ENCODE results near the gene CLEC16A. TPM values are rescaled to one million over a fixed set of nuclear protein-coding genes. Genes with fewer than 3 reads are reported as not detected.

Gene CLEC16A
- total and polyA plus RNA-seq, 9 of the 15 experiments (the other 6 are each of a cell fraction or from before 2014, with no cell fraction given): 1.00 to 22.3 (median 10.0) TPM

DNA sequence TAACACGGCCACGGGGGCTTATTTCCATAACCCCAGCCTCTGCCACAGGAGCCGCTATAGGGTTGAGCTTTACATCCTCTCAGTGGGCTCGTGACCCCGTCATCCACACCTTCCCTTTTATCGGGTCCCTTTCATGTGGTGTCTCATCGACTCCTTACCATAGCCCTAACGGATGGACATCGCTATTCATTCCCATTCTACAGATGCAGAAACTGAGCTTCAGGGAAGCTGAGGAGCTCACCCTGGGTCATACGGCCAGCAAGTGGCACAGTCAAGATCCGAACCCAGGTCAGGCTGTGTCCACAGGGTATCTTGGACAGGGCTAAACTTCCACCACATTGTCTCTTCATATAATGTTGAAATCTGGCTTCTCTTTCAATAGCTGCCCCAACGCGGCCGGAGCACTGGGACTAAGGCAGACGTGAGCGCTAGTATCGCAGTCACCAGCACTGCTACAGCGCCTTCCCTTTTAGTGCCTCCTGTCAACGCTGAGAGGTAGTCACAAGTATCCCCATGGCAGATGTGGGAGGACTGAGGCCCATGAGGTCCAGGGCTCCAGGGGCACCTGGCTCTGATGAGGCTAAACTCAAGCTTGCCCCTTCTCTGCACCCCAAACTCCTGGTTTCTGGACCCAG lies 260.8 kb downstream of the CLEC16A start (continued):
- TF ChIP-seq SPI1 (IDR thresholded peaks at IDR 0.05; ENCODE audit: borderline replicate concordance, low read depth, low read length) (no peak), FUS (optimal IDR thresholded peaks at IDR 0.05; ENCODE audit: low read depth, low read length) (no peak), LCOR (CRISPR knock-in tag; IDR thresholded peaks at IDR 0.05) (no peak), SAP30 (IDR thresholded peaks at IDR 0.05; ENCODE audit: borderline replicate concordance, insufficient read depth, low read depth, low read length, poor library complexity, severe bottlenecking) (no peak), GABPA (tag; conservative IDR thresholded peaks at IDR 0.05; ENCODE audit: low read depth) (no peak), ZNF584 (CRISPR knock-in tag; IDR thresholded peaks at IDR 0.05; ENCODE audit: low read depth) (no peak), PHF8 (IDR thresholded peaks at IDR 0.05; ENCODE audit: borderline replicate concordance, low read length) (no peak), ZFPM2 (CRISPR knock-in tag; IDR thresholded peaks at IDR 0.05) (no peak), CEBPG (CRISPR knock-in tag; IDR thresholded peaks at IDR 0.05) (no peak), CEBPG (tag; conservative IDR thresholded peaks at IDR 0.05 in 1 of 2, IDR thresholded peaks at IDR 0.05 in 1 of 2) (no peak), ADNP (tag; IDR thresholded peaks at IDR 0.05) (0 out of 2 replicates have a peak, but pooled peaks have one; percentile 32), ZBTB43 (CRISPR knock-in tag; IDR thresholded peaks at IDR 0.05) (no peak), NCOR1 (IDR thresholded peaks at IDR 0.05) (no peak), RCOR1 (IDR thresholded peaks at IDR 0.05; ENCODE audit: borderline replicate concordance in 1 of 2, low read depth in 2 of 2, low read length in 2 of 2) (0 out of 4 replicates have a peak, but pooled peaks of 1 of the 2 experiments have one; percentile 10), ZNF717 (CRISPR knock-in tag; IDR thresholded peaks at IDR 0.05) (no peak), ZNF41 (CRISPR knock-in tag; conservative IDR thresholded peaks at IDR 0.05) (no peak), ZNF431 (CRISPR knock-in tag; IDR thresholded peaks at IDR 0.05) (no peak), NFE2 (IDR thresholded peaks at IDR 0.05; ENCODE audit: low read depth) (no peak), FOS (IDR thresholded peaks at IDR 0.05; ENCODE audit: extremely low read depth, insufficient read length) (no peak), BCOR (IDR thresholded peaks at IDR 0.05) (peak; percentile 84), KDM1A (IDR thresholded peaks at IDR 0.05) (peak; percentile 64 to 82; a peak in 3 of 4 replicates), PHF20 (IDR thresholded peaks at IDR 0.05; ENCODE audit: partially characterized antibody) (peak; percentile 48)
- TF ChIP-seq, protein P1, sequence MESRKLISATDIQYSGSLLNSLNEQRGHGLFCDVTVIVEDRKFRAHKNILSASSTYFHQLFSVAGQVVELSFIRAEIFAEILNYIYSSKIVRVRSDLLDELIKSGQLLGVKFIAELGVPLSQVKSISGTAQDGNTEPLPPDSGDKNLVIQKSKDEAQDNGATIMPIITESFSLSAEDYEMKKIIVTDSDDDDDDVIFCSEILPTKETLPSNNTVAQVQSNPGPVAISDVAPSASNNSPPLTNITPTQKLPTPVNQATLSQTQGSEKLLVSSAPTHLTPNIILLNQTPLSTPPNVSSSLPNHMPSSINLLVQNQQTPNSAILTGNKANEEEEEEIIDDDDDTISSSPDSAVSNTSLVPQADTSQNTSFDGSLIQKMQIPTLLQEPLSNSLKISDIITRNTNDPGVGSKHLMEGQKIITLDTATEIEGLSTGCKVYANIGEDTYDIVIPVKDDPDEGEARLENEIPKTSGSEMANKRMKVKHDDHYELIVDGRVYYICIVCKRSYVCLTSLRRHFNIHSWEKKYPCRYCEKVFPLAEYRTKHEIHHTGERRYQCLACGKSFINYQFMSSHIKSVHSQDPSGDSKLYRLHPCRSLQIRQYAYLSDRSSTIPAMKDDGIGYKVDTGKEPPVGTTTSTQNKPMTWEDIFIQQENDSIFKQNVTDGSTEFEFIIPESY (CRISPR knock-in tag; IDR thresholded peaks at IDR 0.05): peak; percentile 96
- TF ChIP-seq, protein P2, sequence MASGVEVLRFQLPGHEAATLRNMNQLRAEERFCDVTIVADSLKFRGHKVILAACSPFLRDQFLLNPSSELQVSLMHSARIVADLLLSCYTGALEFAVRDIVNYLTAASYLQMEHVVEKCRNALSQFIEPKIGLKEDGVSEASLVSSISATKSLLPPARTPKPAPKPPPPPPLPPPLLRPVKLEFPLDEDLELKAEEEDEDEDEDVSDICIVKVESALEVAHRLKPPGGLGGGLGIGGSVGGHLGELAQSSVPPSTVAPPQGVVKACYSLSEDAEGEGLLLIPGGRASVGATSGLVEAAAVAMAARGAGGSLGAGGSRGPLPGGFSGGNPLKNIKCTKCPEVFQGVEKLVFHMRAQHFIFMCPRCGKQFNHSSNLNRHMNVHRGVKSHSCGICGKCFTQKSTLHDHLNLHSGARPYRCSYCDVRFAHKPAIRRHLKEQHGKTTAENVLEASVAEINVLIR (CRISPR knock-in tag; IDR thresholded peaks at IDR 0.05): no peak
- TF ChIP-seq, protein P3, sequence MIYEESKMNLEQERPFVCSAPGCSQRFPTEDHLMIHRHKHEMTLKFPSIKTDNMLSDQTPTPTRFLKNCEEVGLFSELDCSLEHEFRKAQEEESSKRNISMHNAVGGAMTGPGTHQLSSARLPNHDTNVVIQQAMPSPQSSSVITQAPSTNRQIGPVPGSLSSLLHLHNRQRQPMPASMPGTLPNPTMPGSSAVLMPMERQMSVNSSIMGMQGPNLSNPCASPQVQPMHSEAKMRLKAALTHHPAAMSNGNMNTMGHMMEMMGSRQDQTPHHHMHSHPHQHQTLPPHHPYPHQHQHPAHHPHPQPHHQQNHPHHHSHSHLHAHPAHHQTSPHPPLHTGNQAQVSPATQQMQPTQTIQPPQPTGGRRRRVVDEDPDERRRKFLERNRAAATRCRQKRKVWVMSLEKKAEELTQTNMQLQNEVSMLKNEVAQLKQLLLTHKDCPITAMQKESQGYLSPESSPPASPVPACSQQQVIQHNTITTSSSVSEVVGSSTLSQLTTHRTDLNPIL (CRISPR knock-in tag; IDR thresholded peaks at IDR 0.05): no peak

Measured in K562 (cell line).